Natural killer cell (primary cell): Measurements from ENCODE around the gene KCTD16. TPM values are rescaled to one million over a fixed set of nuclear protein-coding genes. Genes with fewer than 3 reads are reported as not detected.

ENCODE experiments used
- ATAC-seq, 3 donors: fragments of 150-1000 bp in 2 of 3; fragments of 200-7000 bp in 1 of 3; cut with Tn5 transposase; 1 replicate in 1 of 3; 2 replicates in 2 of 3; pipeline ENCODE4 v1.10.0; 2021; ENCODE audit warnings: mild to moderate bottlenecking in 2 of 3, moderate library complexity in 2 of 3
- DNase-seq, 2 donors: peaks; one replicate each; pipeline versions ENCODE4 v3.0.0 to v3.0.0-alpha.2; 2013 to 2021; ENCODE audit warnings: mixed read lengths in 1 of 2
- H3K27ac ChIP-seq: one replicate; pipeline ENCODE4 v1.5.1; 2013; ENCODE audit warnings: mild to moderate bottlenecking, low read length
- H3K27me3 ChIP-seq: one replicate; pipeline ENCODE4 v1.6.1; 2013; ENCODE audit warnings: low read length; ENCODE audit not compliant: control insufficient read depth, insufficient read depth
- H3K36me3 ChIP-seq: one replicate; pipeline ENCODE4 v1.6.1; 2013; ENCODE audit warnings: low read length; ENCODE audit not compliant: control insufficient read depth, insufficient read depth
- H3K4me1 ChIP-seq: one replicate; pipeline ENCODE4 v1.6.1; 2013; ENCODE audit warnings: low read length; ENCODE audit not compliant: control insufficient read depth, insufficient read depth
- H3K4me3 ChIP-seq: one replicate; pipeline ENCODE4 v1.5.1; 2013; ENCODE audit warnings: low read length
- H3K9me3 ChIP-seq: one replicate; pipeline ENCODE4 v1.6.1; 2013; ENCODE audit warnings: low read length; ENCODE audit not compliant: control insufficient read depth, insufficient read depth
- H3K27ac Mint-ChIP-seq, 2 donors: one replicate each; pipeline ENCODE4 v1.8.0; 2022; ENCODE audit warnings: mild to moderate bottlenecking in 2 of 2, mixed read lengths in 2 of 2, moderate library complexity in 1 of 2
- H3K27me3 Mint-ChIP-seq, 2 donors: one replicate each; pipeline ENCODE4 v1.8.0; 2022; ENCODE audit warnings: low read depth in 2 of 2, mixed read lengths in 2 of 2
- H3K36me3 Mint-ChIP-seq: one replicate; pipeline ENCODE4 v1.8.0; 2022; ENCODE audit warnings: mixed read lengths
- H3K4me1 Mint-ChIP-seq, 2 donors: one replicate each; pipeline ENCODE4 v1.8.0; 2022; ENCODE audit warnings: mixed read lengths in 2 of 2
- H3K4me3 Mint-ChIP-seq: one replicate; pipeline ENCODE4 v1.8.0; 2022; ENCODE audit warnings: mild to moderate bottlenecking, moderate library complexity, mixed read lengths
- H3K9me3 Mint-ChIP-seq, 2 donors: one replicate each; pipeline ENCODE4 v1.8.0; 2022; ENCODE audit warnings: mixed read lengths in 2 of 2
- WGBS: methylation state at CpG from one replicate; pipeline ENCODE4 v1.1.7; 2013; ENCODE audit warnings: missing lambda C conversion rate; ENCODE audit not compliant: insufficient coverage; 5-methylcytosine and 5-hydroxymethylcytosine counted together
- intact Hi-C: fragments of 100-400 bp; cut with micrococcal nuclease; formaldehyde crosslinking; loops from one replicate; pipeline ENCODE4 v1.14.2; 2022
- total RNA-seq, 4 donors: library from RNA; stranded (reverse); fragments of 120-200 nt in 1 of 4; gene quantifications; one replicate each; pipeline versions ENCODE4 v1.2.3 to v1.2.4, GENCODE V29; 2013 to 2022
- TF ChIP-seq, protein P1 (sequence below): fragments of 200-600 bp; IDR thresholded peaks from one replicate; pipeline ENCODE4 v1.8.0; 2022; ENCODE audit warnings: antibody characterized with exemption

The KCTD16 gene
- total RNA-seq, 3 donors from 2014 or later (not counting 1 experiment from before 2014, with no cell fraction given) = 0.16 TPM; not detected in 2

DNA sequence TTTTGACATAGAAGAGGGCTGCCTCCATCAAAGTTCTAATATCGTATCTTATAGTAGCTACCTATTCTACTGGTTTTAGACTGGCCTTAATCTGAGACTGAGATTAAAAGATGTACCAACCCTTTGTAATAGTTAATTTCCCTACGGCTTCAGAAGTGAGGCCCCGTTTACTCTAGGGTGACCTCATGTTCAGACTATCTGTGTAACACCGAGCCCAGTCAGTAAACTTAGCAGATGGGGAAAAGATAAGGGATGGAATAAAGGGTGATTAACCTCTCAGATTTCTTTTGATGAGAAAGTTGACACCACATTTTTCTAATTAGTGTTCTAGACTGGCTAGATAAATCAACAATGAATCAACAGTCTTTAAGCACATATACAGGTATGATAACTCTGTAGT, 283.1 kb downstream of the KCTD16 start:
- Histone ChIP-seq H3K36me3 (no peaks in the 10 kb centered on the region), H3K27ac (no peak overlapping the region), H3K4me3 (no peak overlapping the region), H3K27me3 (no peaks in the 10 kb centered on the region), H3K9me3 (no peaks in the 10 kb centered on the region), H3K4me1 (no peaks in the 10 kb centered on the region)
- Mint-ChIP-seq H3K36me3 (no peaks in the 10 kb centered on the region), H3K27ac (no peak overlapping the region), H3K9me3 (peaks cover 3 to 10% of the 10 kb centered on the region in 2 donors), H3K4me1 (no peaks in the 10 kb centered on the region), H3K27me3 (no peaks in the 10 kb centered on the region), H3K4me3 (no peak overlapping the region)
- ATAC-seq = no peak
- intact Hi-C loops = no loop called here
- 87% methylated on average over 4 of the region's 4 CpGs for WGBS
- TF ChIP-seq, protein P1, sequence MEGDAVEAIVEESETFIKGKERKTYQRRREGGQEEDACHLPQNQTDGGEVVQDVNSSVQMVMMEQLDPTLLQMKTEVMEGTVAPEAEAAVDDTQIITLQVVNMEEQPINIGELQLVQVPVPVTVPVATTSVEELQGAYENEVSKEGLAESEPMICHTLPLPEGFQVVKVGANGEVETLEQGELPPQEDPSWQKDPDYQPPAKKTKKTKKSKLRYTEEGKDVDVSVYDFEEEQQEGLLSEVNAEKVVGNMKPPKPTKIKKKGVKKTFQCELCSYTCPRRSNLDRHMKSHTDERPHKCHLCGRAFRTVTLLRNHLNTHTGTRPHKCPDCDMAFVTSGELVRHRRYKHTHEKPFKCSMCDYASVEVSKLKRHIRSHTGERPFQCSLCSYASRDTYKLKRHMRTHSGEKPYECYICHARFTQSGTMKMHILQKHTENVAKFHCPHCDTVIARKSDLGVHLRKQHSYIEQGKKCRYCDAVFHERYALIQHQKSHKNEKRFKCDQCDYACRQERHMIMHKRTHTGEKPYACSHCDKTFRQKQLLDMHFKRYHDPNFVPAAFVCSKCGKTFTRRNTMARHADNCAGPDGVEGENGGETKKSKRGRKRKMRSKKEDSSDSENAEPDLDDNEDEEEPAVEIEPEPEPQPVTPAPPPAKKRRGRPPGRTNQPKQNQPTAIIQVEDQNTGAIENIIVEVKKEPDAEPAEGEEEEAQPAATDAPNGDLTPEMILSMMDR = no peak
- no peak for DNase-seq

- no peak for DNase-seq
- TF ChIP-seq, protein P1 = no peak
- 89% methylated on average over 3 of the region's 3 CpGs for WGBS
- no peaks in the 10 kb centered on the region for H3K36me3 ChIP-seq
- intact Hi-C loops = no loop called here
- no peaks in the 10 kb centered on the region for H3K27me3 ChIP-seq
- no peak overlapping the region for H3K27ac ChIP-seq
- H3K9me3 Mint-ChIP-seq = peaks cover 12 to 18% of the 10 kb centered on the region in 2 donors
- H3K4me3 ChIP-seq = no peak overlapping the region
- H3K4me1 ChIP-seq = no peaks in the 10 kb centered on the region
- ATAC-seq = no peak
- H3K36me3 Mint-ChIP-seq = no peaks in the 10 kb centered on the region
- no peaks in the 10 kb centered on the region for H3K9me3 ChIP-seq
- no peaks in the 10 kb centered on the region for H3K4me1 Mint-ChIP-seq
- no peak overlapping the region for H3K27ac Mint-ChIP-seq
- H3K4me3 Mint-ChIP-seq = no peak overlapping the region
- no peaks in the 10 kb centered on the region for H3K27me3 Mint-ChIP-seq
Observed at GRCh38 chr5:144457160-144457559, 286.5 kb downstream of the KCTD16 start.

DNA sequence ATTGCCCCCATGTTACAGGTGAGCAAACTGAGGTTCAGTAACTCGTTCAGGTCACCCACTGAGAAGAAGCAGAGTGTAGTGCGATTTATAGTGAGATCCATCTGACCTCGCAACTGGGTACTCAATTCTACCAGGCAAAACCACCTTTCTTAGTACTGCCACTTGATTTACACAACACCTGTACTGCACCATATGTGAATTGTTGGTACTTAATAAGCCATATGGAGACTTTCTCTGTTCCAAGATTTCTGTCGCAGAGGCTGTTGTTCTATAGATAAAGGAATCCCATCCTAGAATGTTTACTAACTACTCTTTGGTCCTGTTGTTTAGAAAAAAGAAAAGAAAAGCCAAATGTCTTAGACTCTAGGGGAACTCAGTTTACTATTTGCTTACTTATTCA, 287.5 kb downstream of the KCTD16 start:
- H3K4me3 ChIP-seq = no peak overlapping the region
- H3K36me3 Mint-ChIP-seq = no peaks in the 10 kb centered on the region

GRCh38 chr5:144460600-144460999, 289.9 kb downstream of the KCTD16 start:
- H3K4me1 Mint-ChIP-seq = no peaks in the 10 kb centered on the region

More for the DNA sequence above, 287.5 kb downstream of the KCTD16 start:
- H3K4me1 ChIP-seq = no peaks in the 10 kb centered on the region
- H3K9me3 ChIP-seq = no peaks in the 10 kb centered on the region
- H3K36me3 ChIP-seq = no peaks in the 10 kb centered on the region
- H3K9me3 Mint-ChIP-seq = peaks cover 12 to 16% of the 10 kb centered on the region in 2 donors
- H3K4me1 Mint-ChIP-seq = no peaks in the 10 kb centered on the region
- no peaks in the 10 kb centered on the region for H3K27me3 ChIP-seq
- H3K27ac Mint-ChIP-seq = no peak overlapping the region
- 90% methylated on average over 3 of the region's 4 CpGs for WGBS
- intact Hi-C loops = no loop called here
- no peak overlapping the region for H3K4me3 Mint-ChIP-seq
- TF ChIP-seq, protein P1 = no peak
- ATAC-seq = no peak
- H3K27me3 Mint-ChIP-seq = no peaks in the 10 kb centered on the region
- no peak for DNase-seq
- no peak overlapping the region for H3K27ac ChIP-seq

More at GRCh38 chr5:144460600-144460999, 289.9 kb downstream of the KCTD16 start:
- Mint-ChIP-seq H3K9me3 (peaks cover 12 to 18% of the 10 kb centered on the region in 2 donors), H3K27me3 (no peaks in the 10 kb centered on the region), H3K36me3 (no peaks in the 10 kb centered on the region), H3K27ac (no peak overlapping the region), H3K4me3 (no peak overlapping the region)
- no peaks in the 10 kb centered on the region for H3K36me3 ChIP-seq
- DNase-seq (no peak), ATAC-seq (no peak)
- TF ChIP-seq, protein P1 = no peak
- H3K9me3 ChIP-seq = no peaks in the 10 kb centered on the region
- intact Hi-C loops = no loop called here
- H3K4me3 ChIP-seq = no peak overlapping the region
- H3K27me3 ChIP-seq = no peaks in the 10 kb centered on the region
- no peaks in the 10 kb centered on the region for H3K4me1 ChIP-seq
- H3K27ac ChIP-seq = no peak overlapping the region
- 92% methylated on average over 1 of the region's 1 CpG for WGBS
